ENCODE measurements around the gene NCR2. TPM values are rescaled to one million over a fixed set of nuclear protein-coding genes. Genes with fewer than 3 reads are reported as not detected.

Gene NCR2
- total and polyA plus RNA-seq, 9 of the 15 experiments (the other 6 are each of a cell fraction or from before 2014, with no cell fraction given), result not detected

GRCh38 chr6:41318654-41319565 lies 16.5 kb upstream of the NCR2 start (continued):
- TF ChIP-seq ILK (tag; IDR thresholded peaks at IDR 0.05; ENCODE audit: borderline replicate concordance, low read depth), result no peak
- no peak for TF ChIP-seq ZNF79 (CRISPR knock-in tag; IDR thresholded peaks at IDR 0.05; ENCODE audit: low read depth)
- TF ChIP-seq CBFA2T3 (IDR thresholded peaks at IDR 0.05), result no peak; the same call in 1 of the 2 replicates
- TF ChIP-seq TAF9B (IDR thresholded peaks at IDR 0.05; ENCODE audit: partially characterized antibody), result no peak
- peak; percentile 27; the same call in 1 of the 2 replicates for TF ChIP-seq SMARCA4 (IDR thresholded peaks at IDR 0.05)
- TF ChIP-seq PRPF4 (IDR thresholded peaks at IDR 0.05; ENCODE audit: insufficient read depth, low read depth, low read length, poor library complexity, severe bottlenecking), result no peak
- no peak for TF ChIP-seq ZNF589 (CRISPR knock-in tag; IDR thresholded peaks at IDR 0.05; ENCODE audit: low read depth)
- 0 out of 2 replicates have a peak, but pooled peaks have one; percentile 2 for TF ChIP-seq ARID3B (CRISPR knock-in tag; IDR thresholded peaks at IDR 0.05; ENCODE audit: borderline replicate concordance)
- peak; percentile 89 for TF ChIP-seq ESRRA (IDR thresholded peaks at IDR 0.05; ENCODE audit: borderline replicate concordance, low read depth)
- TF ChIP-seq C11orf30 (IDR thresholded peaks at IDR 0.05; ENCODE audit: low read depth), result peak; percentile 57; the same call in 1 of the 2 replicates
- TF ChIP-seq TOE1 (IDR thresholded peaks at IDR 0.05; ENCODE audit: borderline replicate concordance), result peak; percentile 51; the same call in 1 of the 2 replicates
- no peak for TF ChIP-seq TOE1 (CRISPR knock-in tag; IDR thresholded peaks at IDR 0.05; ENCODE audit: borderline replicate concordance, low read depth)
- no peak for TF ChIP-seq FOXK1 (CRISPR knock-in tag; IDR thresholded peaks at IDR 0.05; ENCODE audit: borderline replicate concordance)
- TF ChIP-seq ZNF445 (CRISPR knock-in tag; IDR thresholded peaks at IDR 0.05; ENCODE audit: low read depth), result no peak
- TF ChIP-seq TCFL5 (CRISPR knock-in tag; conservative IDR thresholded peaks at IDR 0.05), result no peak
- TF ChIP-seq RHOXF2B (CRISPR knock-in tag; conservative IDR thresholded peaks at IDR 0.05), result no peak
- TF ChIP-seq FUS (optimal IDR thresholded peaks at IDR 0.05; ENCODE audit: low read depth, low read length), result no peak
- TF ChIP-seq ARID4B (CRISPR knock-in tag; IDR thresholded peaks at IDR 0.05), result no peak
- TF ChIP-seq HBP1 (CRISPR knock-in tag; IDR thresholded peaks at IDR 0.05), result no peak
- TF ChIP-seq PHF8 (IDR thresholded peaks at IDR 0.05; ENCODE audit: borderline replicate concordance, low read length), result peak; percentile 29; the same call in 1 of the 2 replicates
